Neuronal stem cell (in vitro differentiated cells): Measurements from ENCODE around the gene PDE9A.
"Not testable (repeated sequence)": the region's sequence is repeated elsewhere in the genome, so short reads cannot be mapped to it uniquely, and the experiment has no call there.

Experiments used
- DNase-seq: peaks from one replicate; pipeline ENCODE4 v3.0.0-alpha.2; 2013; ENCODE audit warnings: low spot score
- H2AFZ ChIP-seq: one replicate; pipeline ENCODE4 v1.6.1; 2013; ENCODE audit warnings: mild to moderate bottlenecking, low read length, inconsistent platforms
- H2AK5ac ChIP-seq: 2 replicates; pipeline ENCODE4 v1.6.1; 2013; ENCODE audit warnings: low read depth, mild to moderate bottlenecking, inconsistent platforms, low read length, moderate library complexity, mixed read lengths
- H2BK120ac ChIP-seq: 2 replicates; pipeline ENCODE4 v1.6.1; 2013; ENCODE audit warnings: low read depth, mild to moderate bottlenecking, inconsistent platforms, low read length, moderate library complexity, mixed read lengths
- H2BK12ac ChIP-seq: one replicate; pipeline ENCODE4 v1.6.1; 2013; ENCODE audit warnings: low read length, inconsistent platforms
- H2BK15ac ChIP-seq: 2 replicates; pipeline ENCODE4 v1.6.1; 2013; ENCODE audit warnings: mild to moderate bottlenecking, low read length, inconsistent platforms, mixed read lengths
- H2BK5ac ChIP-seq: one replicate; pipeline ENCODE4 v1.6.1; 2013; ENCODE audit warnings: inconsistent platforms, mild to moderate bottlenecking, low read length, moderate library complexity
- H3K14ac ChIP-seq: one replicate; pipeline ENCODE4 v1.6.1; 2013; ENCODE audit warnings: low read length, inconsistent platforms
- H3K18ac ChIP-seq: 2 replicates; pipeline ENCODE4 v1.6.1; 2013; ENCODE audit warnings: low read length, inconsistent platforms
- H3K23ac ChIP-seq: 2 replicates; pipeline ENCODE4 v1.6.1; 2013; ENCODE audit warnings: low read depth, mild to moderate bottlenecking, mixed read lengths, low read length, inconsistent platforms; ENCODE audit not compliant: poor library complexity
- H3K27ac ChIP-seq: replicated peaks from 3 replicates; pipeline ENCODE4 v1.5.1; 2013; ENCODE audit warnings: low read length, inconsistent platforms
- H3K27me3 ChIP-seq, 3 experiments: 2 replicates each; pipeline ENCODE4 v1.6.1; 2013; ENCODE audit warnings: low read length in 3 of 3, mild to moderate bottlenecking in 2 of 3, inconsistent platforms in 1 of 3, low read depth in 1 of 3, mixed read lengths in 1 of 3, moderate library complexity in 1 of 3; ENCODE audit not compliant: control insufficient read depth in 3 of 3, insufficient read depth in 3 of 3
- H3K36me3 ChIP-seq, 2 donors: replicated peaks in 1 of 2; 2 replicates each; pipeline ENCODE4 v1.6.1; 2013; ENCODE audit warnings: low read length in 2 of 2; ENCODE audit not compliant: control insufficient read depth in 2 of 2, insufficient read depth in 2 of 2
- H3K4ac ChIP-seq: 2 replicates; pipeline ENCODE4 v1.6.1; 2013; ENCODE audit warnings: inconsistent platforms, mild to moderate bottlenecking, low read length, moderate library complexity
- H3K4me1 ChIP-seq, 2 donors: 1 replicate in 1 of 2; 2 replicates in 1 of 2; pipeline ENCODE4 v1.6.1; 2013; ENCODE audit warnings: low read length in 2 of 2, low read depth in 1 of 2; ENCODE audit not compliant: control insufficient read depth in 2 of 2, insufficient read depth in 1 of 2
- H3K4me2 ChIP-seq: one replicate; pipeline ENCODE4 v1.6.1; 2013; ENCODE audit warnings: mild to moderate bottlenecking, low read length, inconsistent platforms; ENCODE audit not compliant: insufficient read depth, poor library complexity, severe bottlenecking
- H3K4me3 ChIP-seq, 2 donors: 2 replicates each; pipeline ENCODE4 v1.5.1; 2013; ENCODE audit warnings: low read length in 2 of 2, mild to moderate bottlenecking in 2 of 2, inconsistent platforms in 1 of 2, moderate library complexity in 1 of 2
- H3K79me1 ChIP-seq: one replicate; pipeline ENCODE4 v1.6.1; 2013; ENCODE audit warnings: low read depth, mild to moderate bottlenecking, inconsistent platforms, low read length, moderate library complexity
- H3K9ac ChIP-seq: one replicate; pipeline ENCODE4 v1.6.1; 2013; ENCODE audit warnings: mild to moderate bottlenecking, low read depth, low read length, inconsistent platforms; ENCODE audit not compliant: poor library complexity
- H3K9me3 ChIP-seq, 2 donors: replicated peaks in 1 of 2; 2 replicates each; pipeline versions ENCODE3 to v1.6.1; 2013; ENCODE audit warnings: low read length in 2 of 2, mild to moderate bottlenecking in 2 of 2, inconsistent platforms in 1 of 2, low read depth in 1 of 2, mixed read lengths in 1 of 2, moderate library complexity in 1 of 2; ENCODE audit not compliant: control insufficient read depth in 2 of 2, insufficient read depth in 1 of 2
- H4K8ac ChIP-seq: one replicate; pipeline ENCODE4 v1.6.1; 2013; ENCODE audit warnings: low read depth, mild to moderate bottlenecking, inconsistent platforms, low read length, moderate library complexity
- H4K91ac ChIP-seq: one replicate; pipeline ENCODE4 v1.6.1; 2013; ENCODE audit warnings: low read length, low read depth, mild to moderate bottlenecking, inconsistent platforms; ENCODE audit not compliant: poor library complexity
- WGBS, 2 donors: extraction: QIAGEN DNeasy Blood & Tissue Kit; methylation state at CpG; one replicate each; pipeline ENCODE4 v1.1.7; 2013; ENCODE audit warnings: missing lambda C conversion rate in 2 of 2, mixed read lengths in 1 of 2; ENCODE audit not compliant: insufficient read length in 2 of 2, insufficient replicate concordance in 1 of 2; ENCODE audit errors: extremely low coverage in 2 of 2; 5-methylcytosine and 5-hydroxymethylcytosine counted together

PDE9A gene

GRCh38 chr21:42812528-42813241 lies 159.3 kb downstream of the PDE9A start:
- not testable (repeated sequence) for H3K23ac ChIP-seq, H4K8ac ChIP-seq, H3K14ac ChIP-seq, DNase-seq, H3K9ac ChIP-seq, H3K27me3 ChIP-seq, H2BK15ac ChIP-seq, H3K36me3 ChIP-seq, H3K79me1 ChIP-seq, H4K91ac ChIP-seq, H3K18ac ChIP-seq, H2AFZ ChIP-seq, H3K4ac ChIP-seq, H2AK5ac ChIP-seq, H2BK12ac ChIP-seq, H2BK120ac ChIP-seq, H3K4me3 ChIP-seq, H3K4me1 ChIP-seq, H2BK5ac ChIP-seq, H3K27ac ChIP-seq, H3K4me2 ChIP-seq
- peaks cover 10 to 17% of the 10 kb centered on the region in 2 donors for H3K9me3 ChIP-seq
- WGBS, 2 donors = no CpG with 5 or more reads among the region's 5 CpGs

DNA sequence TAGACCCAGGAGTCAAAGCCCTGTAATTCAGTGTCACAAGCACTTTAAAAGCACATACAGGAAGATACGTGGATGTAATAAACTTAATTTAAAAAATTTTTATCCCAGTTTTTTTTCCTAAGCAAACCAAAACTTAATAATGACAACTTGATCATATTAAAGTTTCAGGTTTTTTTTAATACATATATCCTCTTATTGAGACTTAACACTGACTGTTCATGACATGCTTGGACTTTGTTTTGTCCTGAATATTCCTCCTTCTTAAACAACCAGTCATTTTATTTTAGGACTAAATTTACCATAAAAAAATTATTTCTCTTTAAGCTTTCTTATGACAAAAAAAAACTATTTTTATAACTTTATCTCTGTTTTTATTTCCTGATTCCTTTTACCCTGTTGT lies 161.8 kb downstream of the PDE9A start:
- Histone ChIP-seq H3K36me3 (no peaks in the 10 kb centered on the region), H3K23ac (no peak overlapping the region), H2AK5ac (no peak overlapping the region), H3K4me1 (no peaks in the 10 kb centered on the region), H4K8ac (no peak overlapping the region), H2BK15ac (no peak overlapping the region), H3K4ac (no peak overlapping the region), H3K9ac (no peak overlapping the region), H3K18ac (no peak overlapping the region), H3K79me1 (no peaks in the 10 kb centered on the region), H3K14ac (no peak overlapping the region), H3K9me3 (peaks cover 11 to 17% of the 10 kb centered on the region in 2 donors), H2AFZ (no peak overlapping the region), H2BK5ac (no peak overlapping the region), H2BK120ac (no peak overlapping the region), H3K27ac (no peak overlapping the region), H3K27me3 (no peaks in the 10 kb centered on the region), H3K4me3 (no peak overlapping the region), H4K91ac (no peak overlapping the region), H3K4me2 (no peak overlapping the region), H2BK12ac (no peak overlapping the region)
- WGBS, 2 donors = no CpG with 5 or more reads among the region's 1 CpG
- DNase-seq = no peak

GRCh38 chr21:42818328-42818749 lies 164.9 kb downstream of the PDE9A start:
- H3K79me1 ChIP-seq = no peaks in the 10 kb centered on the region

GRCh38 chr21:42819861-42820615 lies 166.6 kb downstream of the PDE9A start:
- Histone ChIP-seq H3K27me3 (peaks cover 0 to 2% (median 0%) of the 10 kb centered on the region in 3 experiments), H4K8ac (no peak overlapping the region), H3K4ac (no peak overlapping the region), H3K4me3 (no peak overlapping the region), H3K36me3 (no peaks in the 10 kb centered on the region), H3K9me3 (peaks cover 7 to 9% of the 10 kb centered on the region in 2 donors), H2BK5ac (no peak overlapping the region), H3K23ac (no peak overlapping the region), H2AFZ (no peak overlapping the region), H2BK12ac (no peak overlapping the region), H2BK15ac (no peak overlapping the region), H3K79me1 (no peaks in the 10 kb centered on the region), H3K4me1 (no peaks in the 10 kb centered on the region), H4K91ac (no peak overlapping the region), H2BK120ac (no peak overlapping the region), H3K18ac (no peak overlapping the region), H3K9ac (no peak overlapping the region), H3K4me2 (no peak overlapping the region), H2AK5ac (no peak overlapping the region), H3K14ac (no peak overlapping the region), H3K27ac (no peak overlapping the region)
- DNase-seq = no peak
- WGBS, 2 donors = no CpG with 5 or more reads among the region's 7 CpGs

More at GRCh38 chr21:42818328-42818749, 164.9 kb downstream of the PDE9A start:
- H3K18ac ChIP-seq = no peak overlapping the region
- DNase-seq = no peak
- H3K9ac ChIP-seq = no peak overlapping the region
- no peak overlapping the region for H3K23ac ChIP-seq
- H3K36me3 ChIP-seq = no peaks in the 10 kb centered on the region
- H3K27ac ChIP-seq = no peak overlapping the region
- H2BK5ac ChIP-seq = no peak overlapping the region
- peaks cover 0 to 2% (median 0%) of the 10 kb centered on the region in 3 experiments for H3K27me3 ChIP-seq
- no peak overlapping the region for H2BK120ac ChIP-seq
- H3K4me2 ChIP-seq = no peak overlapping the region
- no peak overlapping the region for H3K4ac ChIP-seq
- peaks cover 11 to 17% of the 10 kb centered on the region in 2 donors for H3K9me3 ChIP-seq
- no peak overlapping the region for H4K8ac ChIP-seq
- H2AFZ ChIP-seq = no peak overlapping the region
- no peak overlapping the region for H2BK12ac ChIP-seq
- no peak overlapping the region for H3K14ac ChIP-seq
- no peak overlapping the region for H4K91ac ChIP-seq
- no peak overlapping the region for H2AK5ac ChIP-seq
- no peak overlapping the region for H2BK15ac ChIP-seq
- no CpG with 5 or more reads among the region's 2 CpGs for WGBS, 2 donors
- no peaks in the 10 kb centered on the region for H3K4me1 ChIP-seq
- no peak overlapping the region for H3K4me3 ChIP-seq
